ENCODE measurements around the gene NTRK3.
"Not testable (repeated sequence)": the region's sequence is repeated elsewhere in the genome, so short reads cannot be mapped to it uniquely, and the experiment has no call there.

Gene NTRK3

DNA sequence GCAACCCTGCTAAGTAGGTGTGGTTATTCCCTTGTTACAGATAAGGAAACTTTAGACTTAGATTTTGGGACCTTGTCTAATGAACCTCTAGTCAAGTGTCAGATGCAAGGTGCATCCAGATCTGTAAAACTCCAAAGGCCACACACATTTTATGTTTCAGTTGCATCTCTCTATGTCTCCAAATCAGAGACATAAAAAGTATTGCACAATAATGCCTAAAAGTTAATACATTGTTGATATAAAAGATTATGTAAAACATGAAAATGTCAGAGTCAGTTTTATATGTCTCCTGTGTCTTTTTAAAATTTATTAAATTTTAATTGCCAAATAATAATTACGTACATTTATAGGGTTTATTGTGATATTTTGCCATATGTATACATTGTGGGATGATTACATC lies 408.5 kb downstream of the NTRK3 start:
- no peak overlapping the region for H3K4me3 ChIP-seq (ENCODE audit: low read depth, low read length)
- TF ChIP-seq, protein P1, sequence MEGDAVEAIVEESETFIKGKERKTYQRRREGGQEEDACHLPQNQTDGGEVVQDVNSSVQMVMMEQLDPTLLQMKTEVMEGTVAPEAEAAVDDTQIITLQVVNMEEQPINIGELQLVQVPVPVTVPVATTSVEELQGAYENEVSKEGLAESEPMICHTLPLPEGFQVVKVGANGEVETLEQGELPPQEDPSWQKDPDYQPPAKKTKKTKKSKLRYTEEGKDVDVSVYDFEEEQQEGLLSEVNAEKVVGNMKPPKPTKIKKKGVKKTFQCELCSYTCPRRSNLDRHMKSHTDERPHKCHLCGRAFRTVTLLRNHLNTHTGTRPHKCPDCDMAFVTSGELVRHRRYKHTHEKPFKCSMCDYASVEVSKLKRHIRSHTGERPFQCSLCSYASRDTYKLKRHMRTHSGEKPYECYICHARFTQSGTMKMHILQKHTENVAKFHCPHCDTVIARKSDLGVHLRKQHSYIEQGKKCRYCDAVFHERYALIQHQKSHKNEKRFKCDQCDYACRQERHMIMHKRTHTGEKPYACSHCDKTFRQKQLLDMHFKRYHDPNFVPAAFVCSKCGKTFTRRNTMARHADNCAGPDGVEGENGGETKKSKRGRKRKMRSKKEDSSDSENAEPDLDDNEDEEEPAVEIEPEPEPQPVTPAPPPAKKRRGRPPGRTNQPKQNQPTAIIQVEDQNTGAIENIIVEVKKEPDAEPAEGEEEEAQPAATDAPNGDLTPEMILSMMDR (IDR thresholded peaks at IDR 0.05; ENCODE audit: borderline replicate concordance, insufficient read depth, low read depth, low read length), result no peak

DNA sequence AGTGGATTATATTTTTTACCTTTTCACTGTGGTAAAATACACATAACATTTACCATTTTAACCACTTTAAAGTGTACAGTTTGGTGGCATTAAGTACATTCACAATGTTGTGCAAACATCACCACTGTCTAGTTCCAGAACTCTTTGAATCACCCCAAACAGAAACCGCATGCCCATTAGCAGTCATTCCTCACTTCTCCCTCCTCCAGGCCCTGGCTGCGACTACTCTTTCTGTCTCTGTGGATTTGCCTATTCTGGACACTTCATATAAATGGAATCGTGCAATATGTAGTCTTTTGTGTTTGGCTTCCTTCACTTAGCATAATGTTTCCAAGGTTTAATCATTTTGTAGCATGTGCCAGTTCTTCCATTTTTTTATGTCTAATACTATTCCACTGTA lies 409.8 kb downstream of the NTRK3 start:
- H3K4me3 ChIP-seq (ENCODE audit: low read depth, low read length), result no peak overlapping the region
- TF ChIP-seq, protein P1 (IDR thresholded peaks at IDR 0.05; ENCODE audit: borderline replicate concordance, insufficient read depth, low read depth, low read length), result no peak

DNA sequence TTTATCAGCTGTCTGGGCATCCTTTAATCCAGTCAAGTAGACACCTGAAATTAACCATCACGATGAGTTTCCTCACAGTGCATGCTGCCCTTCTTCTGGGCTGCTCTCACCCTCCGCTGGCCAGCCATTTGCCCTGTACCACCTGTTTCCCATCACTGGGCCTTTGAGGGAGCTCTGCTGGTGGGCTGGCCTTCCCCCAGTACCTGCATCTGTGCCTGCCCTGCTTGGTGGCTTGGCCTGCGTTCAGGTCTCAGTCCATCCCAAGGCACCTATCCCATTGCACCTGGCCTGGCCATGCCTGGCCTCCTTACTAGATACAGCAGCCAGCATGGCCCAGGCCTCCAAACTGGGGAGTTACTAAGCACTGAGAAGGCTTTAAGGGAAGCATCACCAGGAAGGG lies 413.2 kb downstream of the NTRK3 start:
- TF ChIP-seq, protein P1 (IDR thresholded peaks at IDR 0.05; ENCODE audit: borderline replicate concordance, insufficient read depth, low read depth, low read length), result no peak

DNA sequence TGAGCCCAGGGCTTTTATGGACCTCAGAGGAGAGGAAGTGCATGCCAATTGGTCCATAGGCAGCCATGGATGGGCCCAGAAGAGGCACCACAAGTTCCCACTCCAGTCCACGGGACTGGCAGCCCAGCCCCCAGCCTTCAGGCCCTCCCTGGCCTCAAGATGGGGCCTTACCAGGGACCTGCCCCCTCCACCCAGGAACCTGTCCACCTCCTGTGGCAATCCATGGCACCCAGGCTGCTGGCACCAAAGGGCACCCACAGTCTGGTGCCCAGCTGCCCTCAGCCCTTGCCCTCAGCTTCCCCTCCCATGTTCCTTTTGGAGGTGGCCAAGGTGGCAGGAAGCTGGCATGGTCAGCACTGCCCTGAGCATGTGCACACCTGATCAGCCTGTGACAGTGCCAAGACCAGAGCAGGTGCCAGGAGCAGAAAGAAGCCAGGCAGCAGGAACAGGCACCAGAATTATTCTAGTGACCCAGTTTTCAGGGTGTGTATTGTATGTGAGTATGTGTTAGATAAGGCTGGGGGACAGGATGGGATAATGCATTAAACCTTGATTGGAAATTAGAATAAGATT lies 415.0 kb downstream of the NTRK3 start:
- no peak overlapping the region for H3K4me3 ChIP-seq (ENCODE audit: low read depth, low read length)
- TF ChIP-seq, protein P1 (IDR thresholded peaks at IDR 0.05; ENCODE audit: borderline replicate concordance, insufficient read depth, low read depth, low read length), result no peak

More for the DNA sequence above, 413.2 kb downstream of the NTRK3 start:
- no peak overlapping the region for H3K4me3 ChIP-seq (ENCODE audit: low read depth, low read length)

DNA sequence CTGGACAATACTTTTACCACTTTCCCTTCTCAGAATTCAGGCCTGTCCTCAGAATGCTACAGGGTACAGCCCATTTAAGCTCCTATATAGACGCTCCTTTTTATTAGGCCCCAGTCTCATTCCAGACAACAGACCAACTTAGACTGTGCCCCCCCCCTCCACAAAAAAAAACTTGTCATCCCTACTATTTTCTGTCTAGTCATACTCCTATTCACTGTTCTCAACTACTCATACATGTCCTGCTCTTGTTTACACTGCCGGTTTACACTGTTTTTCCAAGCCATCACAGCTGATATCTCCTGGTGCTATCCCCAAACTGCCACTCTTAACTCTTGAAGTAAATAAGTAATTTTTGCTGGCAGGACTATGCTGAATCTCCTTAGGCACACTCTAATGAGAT lies 420.7 kb downstream of the NTRK3 start:
- not testable (repeated sequence) for H3K4me3 ChIP-seq (ENCODE audit: low read depth, low read length)

DNA sequence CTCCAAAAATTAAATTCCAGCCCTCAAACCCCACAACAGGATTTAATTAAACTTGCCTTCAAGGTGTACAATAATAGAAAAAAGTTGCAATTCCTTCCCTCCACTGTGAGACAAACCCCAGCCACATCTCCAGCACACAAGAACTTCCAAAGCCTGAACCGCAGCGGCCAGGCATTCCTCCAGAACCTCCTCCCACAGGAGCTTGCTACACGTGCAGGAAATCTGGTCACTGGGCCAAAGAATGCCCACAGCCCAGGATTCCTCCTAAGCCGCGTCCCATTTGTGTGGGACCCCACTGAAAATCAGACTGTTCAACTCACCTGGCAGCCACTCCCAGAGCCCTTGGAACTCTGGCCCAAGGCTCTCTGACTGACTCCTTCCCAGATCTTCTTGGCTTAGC lies 423.2 kb downstream of the NTRK3 start:
- not testable (repeated sequence) for H3K4me3 ChIP-seq (ENCODE audit: low read depth, low read length)

DNA sequence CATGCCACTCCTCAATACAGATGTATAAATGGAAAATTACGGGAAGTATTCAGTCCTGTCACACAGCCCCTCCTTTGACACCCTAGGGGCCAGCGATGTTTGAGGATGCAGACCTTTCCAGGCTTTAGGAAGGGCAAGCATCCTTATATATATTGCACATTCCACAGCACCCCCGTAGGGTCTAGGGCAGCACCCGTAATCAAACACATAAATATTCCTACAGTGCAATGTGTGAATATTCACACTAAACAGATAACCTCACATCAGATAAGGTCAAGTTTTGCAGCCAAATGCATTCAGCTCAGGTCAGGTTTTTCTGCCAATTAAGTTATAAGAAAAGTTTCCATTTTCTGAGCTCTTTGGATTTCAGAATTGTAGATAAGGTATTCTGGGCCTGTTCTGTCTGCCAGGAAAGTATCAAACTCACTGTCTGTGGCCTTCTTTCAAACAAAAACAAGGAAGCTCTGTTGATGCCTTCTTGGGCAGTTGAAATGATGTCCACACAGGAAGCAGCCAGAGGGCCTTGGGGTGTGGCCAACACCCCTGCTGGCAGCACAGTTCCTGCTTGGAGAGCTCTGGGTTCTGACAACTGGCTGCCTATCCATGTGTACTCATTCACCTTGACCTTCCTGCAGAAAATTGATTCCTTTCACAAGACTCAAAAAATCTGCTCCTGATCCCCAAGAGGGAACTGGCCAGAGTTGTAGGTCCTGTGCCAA lies 427.0 kb downstream of the NTRK3 start:
- no peak overlapping the region for H3K4me3 ChIP-seq (ENCODE audit: low read depth, low read length)
- TF ChIP-seq, protein P1 (IDR thresholded peaks at IDR 0.05; ENCODE audit: borderline replicate concordance, insufficient read depth, low read depth, low read length), result no peak

DNA sequence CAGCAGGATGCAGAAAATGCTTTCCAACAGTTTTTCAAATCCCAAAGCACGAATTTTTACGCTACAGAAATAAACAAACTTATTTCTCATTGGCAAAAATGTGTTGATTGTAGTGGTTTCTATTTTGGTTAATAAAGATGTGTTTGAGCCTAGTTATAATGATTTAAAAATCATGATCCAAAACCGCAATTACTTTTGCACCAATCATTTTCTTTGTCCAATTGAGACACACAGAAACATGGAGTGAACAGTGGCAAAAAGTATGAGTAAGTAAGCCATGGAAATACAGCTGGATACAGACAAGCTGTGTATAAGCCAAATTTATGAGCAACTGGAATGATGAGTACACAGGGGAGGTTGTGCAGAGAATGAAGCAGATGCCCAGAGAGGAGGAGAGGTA lies 427.9 kb downstream of the NTRK3 start:
- no peak overlapping the region for H3K4me3 ChIP-seq (ENCODE audit: low read depth, low read length)
- TF ChIP-seq, protein P1 (IDR thresholded peaks at IDR 0.05; ENCODE audit: borderline replicate concordance, insufficient read depth, low read depth, low read length), result no peak
